HepG2 (cell line): Measurements from ENCODE around the gene NHERF2. TPM values are rescaled to one million over a fixed set of nuclear protein-coding genes. Genes with fewer than 3 reads are reported as not detected.

Experiments
- DDIT3 ChIP-seq: sonication (generic); formaldehyde crosslinking; IDR thresholded peaks from 2 replicates; pipeline ENCODE4 v1.4.0; 2020; ENCODE audit warnings: mild to moderate bottlenecking, missing genetic modification reagents
- DNMT3B ChIP-seq: conservative IDR thresholded peaks from 2 replicates; pipeline ENCODE4 v1.6.1; 2016; ENCODE audit warnings: missing biosample characterization, control low read depth
- DPF2 ChIP-seq: sonication (generic); formaldehyde crosslinking; IDR thresholded peaks from 2 replicates; pipeline ENCODE4 v1.4.0; 2020; ENCODE audit warnings: mild to moderate bottlenecking, low read depth, missing genetic modification reagents, borderline replicate concordance
- E2F2 ChIP-seq: sonication (generic); formaldehyde crosslinking; IDR thresholded peaks from 2 replicates; pipeline ENCODE4 v1.4.0; 2020; ENCODE audit warnings: missing genetic modification reagents, borderline replicate concordance
- GATAD1 ChIP-seq: IDR thresholded peaks from 2 replicates; pipeline ENCODE4 v1.6.1; 2016; ENCODE audit warnings: missing genetic modification reagents, missing compliant biosample characterization
- KDM1A ChIP-seq: IDR thresholded peaks from 2 replicates; pipeline ENCODE4 v1.6.1; 2016; ENCODE audit warnings: missing compliant biosample characterization
- PHF8 ChIP-seq: sonication (generic); formaldehyde crosslinking; IDR thresholded peaks from 2 replicates; pipeline ENCODE4 v1.5.0; 2020; ENCODE audit warnings: missing genetic modification reagents
- SNAPC2 ChIP-seq: sonication (generic); formaldehyde crosslinking; IDR thresholded peaks from 2 replicates; pipeline ENCODE4 v1.8.1; 2022; ENCODE audit warnings: mild to moderate bottlenecking, missing genetic modification reagents
- ZBTB40 ChIP-seq, 2 experiments: fragments of 450-650 bp in 1 of 2; sonication (generic) in 1 of 2; formaldehyde crosslinking in 1 of 2; IDR thresholded peaks; 2 replicates each; pipeline versions ENCODE4 v1.6.1 to v1.8.0; 2016 to 2022; ENCODE audit warnings: antibody characterized with exemption in 1 of 2, mild to moderate bottlenecking in 1 of 2, missing genetic modification reagents in 1 of 2
- ZC3H13 ChIP-seq: sonication (generic); formaldehyde crosslinking; IDR thresholded peaks from 2 replicates; pipeline ENCODE4 v1.8.1; 2023; ENCODE audit warnings: mild to moderate bottlenecking, missing genetic modification reagents, moderate library complexity
- ZFAT ChIP-seq: sonication (generic); formaldehyde crosslinking; conservative IDR thresholded peaks from 2 replicates; pipeline ENCODE4 v1.8.1; 2023; ENCODE audit warnings: missing genetic modification reagents, inconsistent platforms
- ZNF652 ChIP-seq: IDR thresholded peaks from 2 replicates; pipeline ENCODE4 v1.6.1; 2016; ENCODE audit warnings: low read depth, borderline replicate concordance
- ZNF709 ChIP-seq: sonication (generic); formaldehyde crosslinking; IDR thresholded peaks from 2 replicates; pipeline ENCODE4 v1.5.0; 2020; ENCODE audit warnings: mild to moderate bottlenecking, missing genetic modification reagents
- ZNF850 ChIP-seq: sonication (generic); formaldehyde crosslinking; conservative IDR thresholded peaks from 2 replicates; pipeline ENCODE4 v1.9.0; 2021; ENCODE audit warnings: mild to moderate bottlenecking, missing genetic modification reagents
- ZSCAN31 ChIP-seq: sonication (generic); formaldehyde crosslinking; IDR thresholded peaks from 2 replicates; pipeline ENCODE4 v1.5.0; 2020; ENCODE audit warnings: low read depth, mild to moderate bottlenecking, missing genetic modification reagents
- polyA plus RNA-seq, 8 experiments: library from polyadenylated mRNA; depleted of rRNA in 3 of 8; stranded (reverse) in 7 of 8; unstranded in 1 of 8; fragments of >200 nt; fragmentation: Illumina TruSeq in 4 of 8; extraction: Trizol in 4 of 8; gene quantifications; 2 replicates each; pipeline versions ENCODE4 v1.2.1 to v1.2.3, GENCODE V29; 2011 to 2016; ENCODE audit warnings: low read depth in 4 of 8, missing spikeins in 1 of 8, mixed read lengths in 1 of 8; ENCODE audit not compliant: insufficient read depth in 1 of 8
- total RNA-seq, 5 experiments: library from RNA; depleted of rRNA; stranded (reverse); fragments of >200 nt; fragmentation: Illumina TruSeq; extraction: Trizol; gene quantifications; 2 replicates each; pipeline ENCODE4 v1.2.3, GENCODE V29; 2016; ENCODE audit warnings: low read depth in 1 of 5
- TF ChIP-seq, protein P1 (sequence below): sonication (generic); formaldehyde crosslinking; conservative IDR thresholded peaks from 2 replicates; pipeline ENCODE4 v1.4.0; 2020; ENCODE audit warnings: missing genetic modification reagents

NHERF2 gene
- total and polyA plus RNA-seq, 2 of the 13 experiments (the other 11 are each of a cell fraction or from before 2014, with no cell fraction given), result 23.7 to 39.3 TPM

DNA sequence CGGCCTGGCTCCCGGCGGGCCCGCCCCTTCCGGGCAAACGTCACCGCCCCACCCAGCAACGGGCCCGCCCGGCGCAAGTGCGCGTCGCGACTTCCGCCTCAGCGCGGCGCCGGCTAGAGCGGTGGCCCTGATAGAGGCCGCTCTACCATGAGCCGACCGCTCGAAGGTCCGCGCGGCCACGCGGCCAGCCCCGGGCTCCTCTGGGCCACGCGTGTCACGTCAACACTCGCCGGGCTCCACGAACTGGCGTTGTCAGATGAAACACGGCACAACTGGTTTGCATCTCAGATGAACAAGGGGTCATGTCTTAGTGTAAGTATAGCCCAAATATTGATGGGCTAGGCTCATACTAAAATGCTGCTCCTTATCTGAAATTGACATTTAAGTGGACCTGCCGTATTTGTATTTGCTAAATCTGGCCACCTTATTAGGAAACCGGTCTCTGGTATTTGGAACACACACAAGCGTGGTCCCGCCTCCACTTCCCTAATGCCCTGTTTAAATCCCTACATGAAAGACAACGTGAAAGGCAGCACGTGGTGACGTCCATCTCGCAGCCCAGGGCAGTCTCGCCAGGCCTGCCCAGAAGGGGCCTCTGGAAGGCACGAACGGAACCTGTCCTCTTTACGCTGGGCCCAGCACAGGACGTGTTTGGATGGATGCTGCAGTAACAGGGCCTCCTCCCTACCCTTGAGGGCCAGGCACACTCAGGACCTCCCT is 16.8 kb upstream of the NHERF2 start, which contains the start of gene ZNF598 (continued):
- no peak for TF ChIP-seq ZBTB40 (IDR thresholded peaks at IDR 0.05)
- peak; percentile 19 for TF ChIP-seq ZBTB40 (CRISPR knock-in tag; IDR thresholded peaks at IDR 0.05)
- TF ChIP-seq KDM1A (CRISPR knock-in tag), result no peak
- TF ChIP-seq PHF8 (CRISPR knock-in tag), result peak; percentile 86
- no peak for TF ChIP-seq ZFAT (CRISPR knock-in tag)
- no peak for TF ChIP-seq E2F2 (CRISPR knock-in tag)
- peak; percentile 87 for TF ChIP-seq ZNF709 (CRISPR knock-in tag)
- TF ChIP-seq ZC3H13 (CRISPR knock-in tag), result peak; percentile 77
- TF ChIP-seq, protein P1, sequence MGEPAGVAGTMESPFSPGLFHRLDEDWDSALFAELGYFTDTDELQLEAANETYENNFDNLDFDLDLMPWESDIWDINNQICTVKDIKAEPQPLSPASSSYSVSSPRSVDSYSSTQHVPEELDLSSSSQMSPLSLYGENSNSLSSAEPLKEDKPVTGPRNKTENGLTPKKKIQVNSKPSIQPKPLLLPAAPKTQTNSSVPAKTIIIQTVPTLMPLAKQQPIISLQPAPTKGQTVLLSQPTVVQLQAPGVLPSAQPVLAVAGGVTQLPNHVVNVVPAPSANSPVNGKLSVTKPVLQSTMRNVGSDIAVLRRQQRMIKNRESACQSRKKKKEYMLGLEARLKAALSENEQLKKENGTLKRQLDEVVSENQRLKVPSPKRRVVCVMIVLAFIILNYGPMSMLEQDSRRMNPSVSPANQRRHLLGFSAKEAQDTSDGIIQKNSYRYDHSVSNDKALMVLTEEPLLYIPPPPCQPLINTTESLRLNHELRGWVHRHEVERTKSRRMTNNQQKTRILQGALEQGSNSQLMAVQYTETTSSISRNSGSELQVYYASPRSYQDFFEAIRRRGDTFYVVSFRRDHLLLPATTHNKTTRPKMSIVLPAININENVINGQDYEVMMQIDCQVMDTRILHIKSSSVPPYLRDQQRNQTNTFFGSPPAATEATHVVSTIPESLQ (CRISPR knock-in tag), result no peak
- peak; percentile 89 for TF ChIP-seq GATAD1 (CRISPR knock-in tag)
- TF ChIP-seq ZNF850, result no peak
- TF ChIP-seq DNMT3B (CRISPR knock-in tag), result no peak
- TF ChIP-seq DDIT3 (CRISPR knock-in tag), result no peak
- TF ChIP-seq DPF2 (CRISPR knock-in tag), result no peak
- no peak for TF ChIP-seq ZNF652 (CRISPR knock-in tag)
- no peak for TF ChIP-seq SNAPC2
- no peak for TF ChIP-seq ZSCAN31 (CRISPR knock-in tag)
